ENCODE data around the gene MEGF11.

GRCh38 chr15:65958835-65959234 is 294.7 kb downstream of the MEGF11 start:
- TF ChIP-seq CTCF (IDR thresholded peaks at IDR 0.05): no peak
- TF ChIP-seq POLR2A (IDR thresholded peaks at IDR 0.05): no peak
